GM19238 (cell line): ENCODE measurements around the gene AMZ2.
"Not testable (repeated sequence)": the region's sequence is repeated elsewhere in the genome, so short reads cannot be mapped to it uniquely, and the experiment has no call there.

Experiments
- DNase-seq: peaks from one replicate; pipeline ENCODE4 v3.0.0; 2011; ENCODE audit warnings: low spot score; ENCODE audit not compliant: insufficient read length

AMZ2 gene

GRCh38 chr17:68248891-68249290 lies 1.0 kb downstream of the AMZ2 start:
- DNase-seq, result no peak

- DNase-seq, result no peak
These were observed 1.5 kb downstream of the AMZ2 start for GRCh38 chr17:68249354-68249765.

GRCh38 chr17:68253426-68253825 lies 5.6 kb downstream of the AMZ2 start:
- DNase-seq, result not testable (repeated sequence)

GRCh38 chr17:68255151-68255550 lies 7.3 kb downstream of the AMZ2 start:
- no peak for DNase-seq

GRCh38 chr17:68255731-68256538 lies 8.1 kb downstream of the AMZ2 start:
- DNase-seq, result no peak

- DNase-seq, result not testable (repeated sequence)
These were observed 8.9 kb downstream of the AMZ2 start for GRCh38 chr17:68256701-68257100.

- no peak for DNase-seq
These were observed 10.1 kb downstream of the AMZ2 start for GRCh38 chr17:68257934-68258333.

GRCh38 chr17:68258890-68259647 lies 11.2 kb downstream of the AMZ2 start:
- DNase-seq, result peak; percentile 51

GRCh38 chr17:68259648-68259951 lies 11.8 kb downstream of the AMZ2 start:
- DNase-seq, result not testable (repeated sequence)

- DNase-seq, result no peak
These were observed 12.4 kb downstream of the AMZ2 start for GRCh38 chr17:68260051-68260762.

- DNase-seq, result not testable (repeated sequence)
These were observed 14.6 kb downstream of the AMZ2 start for GRCh38 chr17:68262467-68262866.

- not testable (repeated sequence) for DNase-seq
These were observed 15.3 kb downstream of the AMZ2 start for GRCh38 chr17:68263101-68263681.

- not testable (repeated sequence) for DNase-seq
These were observed 18.0 kb downstream of the AMZ2 start for GRCh38 chr17:68265833-68266232.

- DNase-seq, result no peak
These were observed 25.9 kb downstream of the AMZ2 start for GRCh38 chr17:68273722-68274121.

GRCh38 chr17:68276339-68276738 lies 28.5 kb downstream of the AMZ2 start:
- not testable (repeated sequence) for DNase-seq

- no peak for DNase-seq
These were observed 30.0 kb downstream of the AMZ2 start for GRCh38 chr17:68277807-68278206.

- not testable (repeated sequence) for DNase-seq
These were observed 34.1 kb downstream of the AMZ2 start for GRCh38 chr17:68281965-68282364.

- DNase-seq, result peak; percentile 44
These were observed 40.5 kb downstream of the AMZ2 start for GRCh38 chr17:68288375-68288774.

GRCh38 chr17:68288804-68289203 lies 41.0 kb downstream of the AMZ2 start:
- DNase-seq, result no peak

- no peak for DNase-seq
These were observed 41.6 kb downstream of the AMZ2 start for GRCh38 chr17:68289473-68289872.

- no peak for DNase-seq
These were observed 42.1 kb downstream of the AMZ2 start for GRCh38 chr17:68289936-68290267.
